CD4-positive, alpha-beta T cell treated with Interleukin-6 at 100 ng/mL for 8 hours (primary cell): ENCODE measurements around the gene CNMD.

Source experiments
- DNase-seq: peaks from one replicate; pipeline ENCODE4 v3.0.0-alpha.2; 2020; ENCODE audit warnings: mixed read lengths, low spot score

Gene CNMD

DNA sequence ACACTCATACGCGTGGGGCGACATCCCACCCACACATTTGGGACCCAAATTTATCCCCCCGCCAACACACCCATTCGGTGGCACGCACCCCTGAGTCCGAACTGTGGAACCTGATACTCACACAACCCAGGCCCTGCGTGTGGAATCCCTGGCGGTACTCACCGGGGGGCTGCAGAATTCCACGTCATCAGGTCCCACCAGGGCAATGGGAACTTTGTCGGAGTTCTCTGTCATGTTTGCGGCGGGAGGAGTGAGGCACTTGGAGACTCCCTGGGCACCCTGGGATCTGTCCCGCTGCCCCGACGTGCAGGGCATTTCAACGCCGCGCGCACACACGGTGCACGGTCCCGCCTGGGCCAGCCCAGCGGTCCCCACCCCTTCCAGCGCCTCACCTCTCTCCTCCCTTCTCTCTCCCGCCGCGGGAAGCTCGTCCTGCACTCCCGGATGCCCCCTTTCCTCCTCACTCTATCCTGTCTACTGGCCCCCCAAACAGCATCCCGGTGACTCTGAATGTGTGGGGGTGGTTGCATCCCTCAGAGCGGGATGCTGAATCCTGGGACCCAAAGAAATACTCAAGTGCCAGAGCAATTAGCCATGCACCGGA lies at the start of gene CNMD:
CNMD (minus strand) TSS at position 353 of the 604 bp plus-strand sequence; CDS start at position 234, 119 bp downstream.
- no peak for DNase-seq

DNA sequence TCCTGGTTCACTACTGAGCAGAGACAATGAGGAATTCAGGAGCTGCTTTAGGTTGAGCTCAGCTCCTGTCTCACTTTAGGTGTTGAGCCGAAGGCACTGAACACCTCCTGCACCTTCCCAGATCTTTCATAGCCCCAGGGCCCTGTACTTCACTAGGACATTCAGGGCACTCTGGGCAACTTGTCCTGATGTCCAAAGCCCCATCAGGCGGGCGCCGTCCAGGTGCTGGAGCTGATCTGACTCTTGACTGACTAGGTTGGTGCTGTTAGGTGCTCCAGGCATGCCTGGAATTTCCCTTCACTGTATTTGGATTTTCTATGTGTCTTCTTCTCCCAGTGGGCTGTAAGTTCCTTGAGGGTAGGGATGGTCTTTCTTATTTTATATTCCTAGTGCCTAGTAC lies 48.4 kb upstream of the CNMD start:
- DNase-seq, result no peak

DNA sequence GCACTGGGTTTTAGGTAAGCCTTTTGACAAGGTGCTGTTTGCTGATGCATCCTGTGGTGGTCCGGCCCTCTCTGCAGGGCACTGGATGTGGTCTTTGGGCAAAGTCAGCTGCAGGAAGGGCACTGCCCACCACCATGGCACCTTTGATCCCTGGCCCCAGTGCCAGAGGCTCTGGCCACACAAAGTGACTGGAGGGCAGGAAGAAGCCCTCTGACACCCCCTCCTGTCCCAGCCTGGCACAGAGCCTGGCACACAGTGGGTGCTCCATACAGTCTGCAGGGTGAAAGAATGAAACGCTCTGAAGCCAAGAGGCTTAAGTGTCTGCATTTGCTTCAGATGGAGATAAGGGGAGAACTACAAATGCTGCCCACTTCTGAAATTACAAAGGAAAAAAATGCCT lies 47.6 kb upstream of the CNMD start:
- DNase-seq, result no peak

DNA sequence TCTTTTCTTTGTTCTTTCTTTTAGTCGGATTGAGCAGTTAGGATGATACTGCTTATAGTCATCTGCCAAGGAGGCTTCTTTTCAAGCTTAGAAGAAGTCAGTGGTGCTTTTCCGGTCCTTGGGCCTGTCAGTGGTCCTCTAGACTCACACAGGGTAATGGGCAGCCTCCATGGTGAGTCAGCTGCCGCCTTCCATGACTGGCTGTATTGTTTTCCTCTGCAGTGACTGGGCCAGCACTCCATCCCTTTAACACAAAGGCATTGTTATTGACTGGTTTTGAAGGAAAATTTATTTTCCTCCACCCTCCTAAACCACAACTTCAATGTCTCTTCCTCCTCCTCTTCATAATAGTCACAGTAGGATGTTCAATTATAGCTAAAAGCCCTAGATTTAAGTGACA lies 47.1 kb upstream of the CNMD start:
- no peak for DNase-seq

DNA sequence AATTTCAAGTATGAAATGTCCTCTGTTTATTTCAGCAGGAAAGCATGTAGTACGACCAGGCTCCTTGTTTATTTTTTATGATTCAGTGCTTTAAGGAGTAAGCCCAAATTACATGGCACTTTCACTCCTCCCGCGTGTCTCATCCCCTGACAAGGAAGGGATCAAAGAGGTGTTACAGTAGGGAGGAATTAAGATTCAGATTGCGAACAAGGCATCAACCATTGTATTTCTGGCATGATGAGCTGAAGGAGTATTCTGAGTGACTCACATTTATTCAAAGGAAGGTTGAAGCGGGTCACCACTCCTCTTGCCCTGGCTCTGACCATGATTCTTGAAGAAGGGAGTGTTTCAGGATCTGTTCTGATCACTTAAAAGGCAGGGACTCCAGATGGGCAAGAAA lies 46.1 kb upstream of the CNMD start:
- no peak for DNase-seq

DNA sequence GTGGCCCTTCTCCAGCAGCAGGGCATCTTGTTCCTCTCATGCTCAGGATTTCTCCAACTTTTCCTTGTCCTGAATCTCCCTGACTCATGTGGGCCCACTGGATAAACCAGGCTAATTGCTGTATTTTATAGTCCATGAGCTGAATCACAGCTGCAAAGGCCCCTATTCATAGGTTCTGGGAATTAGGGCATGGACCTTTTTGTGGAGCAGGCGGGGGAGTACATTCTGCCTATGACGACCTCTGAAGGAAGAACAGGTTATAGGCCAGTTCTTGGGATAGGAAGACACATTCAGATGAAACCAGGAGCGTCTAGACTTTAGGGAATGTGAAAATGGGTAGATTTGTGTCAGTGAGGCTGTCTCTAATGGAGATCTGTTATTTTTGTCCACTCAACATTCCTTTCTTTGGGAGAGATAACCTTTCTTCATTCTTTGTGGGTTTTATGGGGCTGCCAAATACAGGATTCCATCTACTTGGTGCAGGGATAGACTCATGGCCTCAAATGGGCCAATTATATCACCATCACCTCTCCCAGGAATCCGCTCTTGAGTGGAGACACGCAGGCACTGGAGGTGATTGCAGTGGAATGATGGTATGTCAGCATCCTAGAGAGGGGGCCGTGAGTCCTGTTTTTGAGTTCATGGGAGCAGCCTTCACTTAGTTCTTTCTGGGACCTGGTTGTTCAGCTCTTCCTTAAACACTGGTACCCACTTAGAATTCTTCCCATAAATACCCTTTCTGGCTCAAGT lies 45.1 kb upstream of the CNMD start:
- DNase-seq, result no peak

DNA sequence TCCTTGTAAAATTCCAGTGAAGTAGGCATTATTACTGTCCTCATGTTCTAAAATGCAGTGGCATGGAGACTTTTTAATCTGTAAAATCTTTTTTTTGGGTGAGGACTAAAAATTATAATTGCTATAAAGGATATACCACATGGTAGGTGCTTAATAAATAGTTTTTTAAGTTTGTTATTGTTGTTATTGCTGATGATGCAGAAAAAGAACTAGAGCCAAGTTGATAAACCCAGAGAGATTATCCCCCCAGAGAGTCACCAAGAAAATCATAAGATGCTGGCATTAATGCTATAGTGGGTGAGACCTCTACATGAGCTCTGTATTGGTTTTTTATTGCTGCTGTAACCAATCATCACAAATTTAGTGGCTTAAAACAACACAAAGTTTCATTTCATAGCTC lies 44.3 kb upstream of the CNMD start:
- no peak for DNase-seq

DNA sequence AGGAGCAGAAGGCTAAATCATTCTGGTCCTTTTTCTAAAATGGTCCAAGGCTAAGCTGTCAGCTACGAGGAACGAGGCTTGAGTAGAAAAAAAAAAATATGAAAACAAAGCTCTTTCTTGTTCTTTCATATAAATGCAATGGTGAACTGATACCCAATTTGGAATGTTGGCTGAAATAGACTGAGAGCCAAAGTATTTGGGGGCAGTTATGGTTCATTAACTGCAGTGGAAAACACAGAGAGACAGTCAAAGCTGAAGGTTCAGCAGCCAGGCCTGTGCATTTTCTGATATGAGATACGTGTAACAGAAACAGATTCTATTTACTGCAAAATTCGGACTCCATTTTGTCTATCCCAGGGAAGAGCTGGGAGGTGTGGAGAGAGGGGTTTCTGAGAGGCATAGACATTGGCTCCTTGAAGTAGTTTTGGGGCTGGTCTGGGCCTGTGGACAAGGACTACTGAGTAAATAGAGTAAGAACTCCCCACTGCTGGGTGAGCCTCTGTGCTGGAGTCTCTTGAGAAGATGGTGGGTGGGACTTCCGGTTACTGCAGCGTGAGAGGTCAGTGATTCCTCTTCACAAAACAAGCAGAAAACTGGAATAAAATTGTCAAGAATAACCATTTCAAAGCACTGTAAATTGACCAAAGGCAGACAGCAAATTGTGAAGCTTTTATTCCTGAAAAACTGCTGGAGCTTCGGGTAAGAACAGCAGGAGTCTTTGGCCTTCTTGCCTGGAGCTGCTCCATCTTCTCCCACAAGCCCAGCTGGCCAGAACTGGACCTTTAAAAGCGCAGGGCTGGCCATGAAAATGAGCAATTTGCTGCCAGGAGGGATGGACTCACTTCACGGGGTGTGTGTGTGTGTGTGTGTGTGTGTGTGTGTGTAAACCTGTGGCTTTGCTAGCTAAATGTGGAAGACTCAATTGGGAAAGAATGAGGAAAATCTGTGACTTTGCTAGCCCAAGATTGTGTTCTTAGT lies 43.1 kb upstream of the CNMD start:
- DNase-seq, result no peak

DNA sequence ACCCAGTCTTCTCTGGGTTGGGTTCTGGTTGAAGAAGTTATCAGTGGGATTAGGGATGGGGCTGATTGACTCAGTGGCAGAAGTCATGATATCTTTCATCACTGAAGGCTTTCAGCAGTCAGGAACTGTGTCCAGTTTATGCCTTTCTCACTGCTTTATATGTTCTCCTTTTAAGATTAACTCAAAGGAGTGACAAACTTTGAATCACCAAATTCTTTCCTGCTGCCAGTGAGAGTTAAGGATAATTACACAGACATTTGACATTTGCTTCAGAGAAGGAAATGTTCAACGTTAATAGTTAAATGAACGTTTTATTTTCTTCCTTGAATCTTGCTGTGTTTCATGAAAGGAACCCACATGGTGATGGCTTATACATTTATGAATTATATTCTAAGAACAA lies 41.0 kb upstream of the CNMD start:
- DNase-seq, result no peak

DNA sequence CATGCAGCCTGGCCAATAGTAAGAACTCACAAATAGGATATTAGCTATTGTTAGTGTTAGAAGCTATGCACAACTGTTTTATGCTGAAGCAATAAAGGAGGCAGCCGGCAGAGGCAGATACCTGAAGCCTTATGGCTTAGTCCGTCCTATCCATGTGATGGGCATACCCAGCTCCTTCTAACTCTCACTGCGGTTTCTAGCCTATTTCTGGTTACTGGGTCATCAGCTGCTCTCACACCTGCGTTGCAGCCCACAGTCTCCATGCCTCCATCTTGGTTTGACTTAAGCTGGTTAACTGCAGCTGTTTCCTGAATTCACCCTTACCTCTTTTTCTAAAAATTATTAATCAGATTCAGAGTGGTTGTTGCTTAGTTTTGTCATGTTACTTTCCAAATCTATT lies 40.5 kb upstream of the CNMD start:
- DNase-seq, result no peak

DNA sequence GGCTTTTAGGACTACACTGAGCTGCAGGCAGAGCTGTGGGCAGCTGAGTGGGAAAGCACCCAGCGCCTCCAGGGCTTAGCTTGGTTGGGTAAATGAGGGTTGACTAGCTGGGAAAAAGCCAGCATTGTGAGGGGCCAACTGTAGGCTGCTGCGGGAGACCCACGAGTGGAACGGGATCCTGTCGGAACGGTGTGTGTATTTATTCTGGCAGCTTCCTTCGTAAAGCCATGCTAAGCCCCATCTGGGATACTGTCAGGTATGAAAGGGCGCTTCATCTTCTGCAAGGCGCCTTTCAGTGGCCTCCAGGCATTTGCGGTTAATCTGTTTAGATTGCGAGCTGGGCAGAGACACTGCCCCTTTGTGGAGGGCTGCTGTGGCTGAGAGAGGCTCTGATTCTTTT lies 39.5 kb upstream of the CNMD start:
- no peak for DNase-seq

DNA sequence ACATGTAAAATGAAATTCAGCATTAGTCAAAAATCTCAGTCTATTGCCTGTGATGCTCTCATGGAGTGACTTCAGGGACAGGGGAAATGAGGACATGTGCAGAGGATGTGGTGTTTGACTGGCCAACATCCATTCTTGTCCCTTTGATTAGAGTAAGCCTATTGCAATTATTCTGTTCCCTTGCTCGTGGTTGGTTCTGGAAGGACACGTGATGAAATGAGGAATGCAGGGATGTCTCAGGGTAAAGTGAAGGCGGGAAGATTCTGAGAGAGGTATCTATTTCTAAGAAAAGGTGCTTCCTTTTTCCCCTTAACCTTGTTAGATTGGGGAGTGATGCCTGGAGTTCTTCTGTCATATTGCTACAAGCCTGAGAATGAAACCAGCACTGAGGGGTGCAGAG lies 37.1 kb upstream of the CNMD start:
- no peak for DNase-seq

DNA sequence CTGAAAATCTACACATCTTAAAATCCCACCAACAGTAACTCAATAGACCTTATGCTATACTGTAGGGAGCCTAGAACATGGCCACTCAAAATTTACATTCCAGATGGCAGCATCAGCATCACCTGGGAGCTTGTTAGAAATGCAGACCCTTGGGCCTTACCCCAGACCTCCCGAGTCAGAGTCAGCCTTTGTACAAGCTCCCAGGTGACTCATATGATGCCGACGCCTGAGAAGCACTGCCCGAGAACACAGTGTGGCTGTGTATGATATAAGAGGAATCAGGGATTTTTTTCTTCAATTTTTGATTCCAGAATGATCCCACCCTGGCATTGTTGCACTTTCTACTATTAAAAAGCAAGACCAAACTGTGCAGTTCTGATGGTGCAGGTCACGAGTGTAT lies 35.9 kb upstream of the CNMD start:
- DNase-seq, result no peak

DNA sequence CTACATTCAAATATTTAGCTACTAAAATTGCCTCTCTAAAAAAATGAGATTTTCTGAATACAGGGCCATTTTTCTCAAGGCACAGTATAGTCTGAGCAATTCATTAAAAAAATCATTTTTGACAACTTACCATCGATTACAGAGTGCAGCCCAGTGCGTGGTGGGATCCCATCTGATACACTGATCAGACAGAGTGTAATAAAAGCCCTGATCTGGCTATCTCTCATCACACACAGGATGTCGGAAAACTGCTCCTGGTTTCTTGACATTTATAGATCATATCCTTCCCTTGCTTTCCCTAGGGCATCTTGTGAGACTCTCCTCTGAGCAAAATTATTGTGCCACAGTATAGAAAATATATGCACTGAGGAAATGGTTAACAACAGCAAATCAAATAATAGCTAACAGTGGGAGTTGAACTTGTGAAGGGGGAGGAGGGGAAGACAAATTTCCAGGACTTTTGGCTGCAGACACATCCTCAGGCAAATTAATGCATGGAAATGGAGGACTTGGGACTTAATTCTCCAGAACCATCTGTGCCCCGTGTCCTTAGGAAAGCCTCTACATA lies 28.4 kb upstream of the CNMD start:
- no peak for DNase-seq

DNA sequence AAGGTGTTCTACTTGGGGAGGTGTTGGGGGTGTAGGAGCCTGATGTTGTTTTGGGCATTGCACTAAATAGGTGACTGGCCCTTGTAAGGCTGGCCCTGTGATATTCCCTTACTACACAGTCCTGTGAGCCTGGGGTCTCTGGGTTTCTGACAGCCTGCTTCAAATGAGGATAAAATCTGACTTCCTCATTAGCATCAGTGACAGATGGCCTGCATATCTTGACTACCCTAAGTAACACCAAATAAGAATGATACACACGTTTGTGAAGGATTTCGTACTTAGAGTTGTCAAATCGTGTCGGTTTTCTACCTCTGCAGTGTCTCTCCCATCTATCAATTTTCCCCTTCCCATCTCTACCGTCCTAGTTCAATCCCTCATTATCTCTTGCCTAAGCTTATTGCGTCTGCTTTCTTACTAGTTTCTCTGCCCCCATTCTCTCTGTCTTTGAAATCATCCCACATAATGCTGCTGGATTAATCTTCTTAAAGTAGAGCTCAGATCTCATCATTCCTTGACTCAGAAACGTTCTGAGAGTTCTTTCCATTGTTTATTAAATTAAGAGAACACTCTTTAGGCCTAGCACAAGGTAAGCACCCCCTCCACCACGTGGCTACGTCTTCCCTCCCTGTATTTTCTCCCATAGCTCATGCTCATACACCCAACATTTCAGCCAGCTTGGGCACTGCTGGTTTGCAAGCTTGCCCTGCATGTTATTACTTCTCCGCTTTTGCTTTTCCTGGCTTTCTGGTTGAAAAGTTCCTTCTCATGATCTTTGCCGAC lies 26.2 kb upstream of the CNMD start:
- DNase-seq, result no peak

DNA sequence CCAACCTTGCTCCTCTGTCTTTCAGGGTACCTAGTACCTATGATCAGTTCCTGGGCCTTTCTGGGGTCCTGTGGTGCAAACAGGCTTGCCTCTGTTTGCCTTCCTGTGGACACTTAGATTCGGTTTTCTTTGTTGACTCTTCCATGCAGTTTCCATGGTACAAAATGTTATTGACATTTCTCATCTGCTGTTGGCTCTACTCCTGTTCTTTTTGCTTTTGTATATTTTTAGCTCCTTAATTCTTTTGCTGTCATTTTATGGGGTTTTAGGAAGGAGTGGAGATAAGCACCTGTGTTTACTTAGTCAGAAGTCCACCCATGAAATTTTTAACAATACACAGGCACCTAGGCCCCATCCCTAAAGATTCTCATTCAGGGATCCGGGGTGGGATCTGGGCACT lies 20.5 kb upstream of the CNMD start:
- DNase-seq, result no peak

DNA sequence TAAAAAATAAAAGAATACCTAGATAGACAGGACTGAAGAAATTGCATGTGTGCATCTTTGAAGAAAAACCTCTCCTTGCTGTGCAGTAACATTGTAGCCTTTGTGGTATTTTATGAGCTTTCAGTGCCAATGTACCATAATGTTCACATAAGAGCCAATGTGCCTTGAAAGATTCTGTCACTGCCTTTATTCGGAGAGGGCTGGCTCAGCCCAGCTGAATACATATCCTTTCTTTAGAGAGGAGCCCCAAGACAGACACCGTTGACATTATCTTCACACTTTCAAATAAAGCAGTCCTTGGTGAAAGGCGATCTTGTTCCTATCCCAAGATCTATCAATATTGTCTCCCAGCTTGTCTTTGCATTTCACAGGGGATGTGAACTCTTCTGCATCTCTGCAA lies 18.5 kb upstream of the CNMD start:
- DNase-seq, result no peak

DNA sequence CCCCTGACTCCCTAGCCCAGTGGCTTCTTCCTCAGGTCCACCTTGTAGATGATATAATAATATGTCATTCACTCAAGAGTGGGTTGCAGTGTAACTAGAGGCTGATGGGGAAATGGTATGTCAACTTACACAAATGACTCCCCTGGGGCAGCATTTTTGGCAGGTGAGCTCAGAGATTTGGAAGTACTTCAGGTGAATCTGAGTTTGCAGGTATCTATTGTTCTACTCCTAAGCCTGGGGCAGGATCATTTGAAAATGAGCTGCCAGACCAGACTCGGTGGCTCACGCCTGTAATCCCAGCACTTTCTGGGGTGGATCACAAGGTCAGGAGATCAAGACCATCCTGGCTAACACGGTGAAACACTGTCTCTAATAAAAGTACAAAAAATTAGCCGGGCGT lies 11.6 kb upstream of the CNMD start:
- no peak for DNase-seq

DNA sequence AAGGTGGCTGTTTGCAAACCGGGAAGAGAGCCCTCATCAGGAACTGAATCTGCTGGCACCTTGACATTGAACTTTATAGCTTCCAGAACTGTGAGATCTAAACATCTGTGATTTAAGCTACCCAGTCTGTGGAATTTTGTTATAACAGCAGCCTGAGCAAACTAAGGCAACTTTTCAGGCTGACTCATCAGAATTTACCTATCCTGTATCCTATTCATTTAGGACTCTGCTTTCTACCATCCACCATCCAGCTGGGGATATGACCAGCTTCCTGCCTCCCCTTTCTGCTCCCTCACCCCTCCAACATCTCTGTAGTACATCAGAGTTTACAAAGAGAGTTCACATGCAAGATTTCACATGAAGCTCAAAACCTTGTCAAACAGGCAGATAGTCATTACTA lies 11.1 kb upstream of the CNMD start:
- no peak for DNase-seq

DNA sequence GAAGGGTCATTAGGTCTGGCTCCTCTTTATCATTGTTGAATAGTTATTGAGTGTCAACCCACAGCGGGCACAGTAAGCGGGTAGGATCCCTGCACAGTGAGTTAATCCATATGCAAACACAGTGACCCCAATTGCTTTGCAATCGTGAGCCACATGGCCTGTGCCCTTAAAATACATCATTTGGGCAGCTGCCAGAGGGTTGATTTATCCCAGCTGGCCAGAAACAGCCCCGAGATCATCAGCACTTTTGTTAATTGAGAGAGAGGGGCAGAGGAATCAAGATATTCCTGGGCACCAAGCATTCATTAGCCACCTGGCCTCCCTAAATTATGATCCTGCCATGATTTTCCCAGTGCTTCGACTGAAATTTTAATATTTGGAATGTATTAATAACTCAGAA lies 9.8 kb upstream of the CNMD start:
- no peak for DNase-seq

DNA sequence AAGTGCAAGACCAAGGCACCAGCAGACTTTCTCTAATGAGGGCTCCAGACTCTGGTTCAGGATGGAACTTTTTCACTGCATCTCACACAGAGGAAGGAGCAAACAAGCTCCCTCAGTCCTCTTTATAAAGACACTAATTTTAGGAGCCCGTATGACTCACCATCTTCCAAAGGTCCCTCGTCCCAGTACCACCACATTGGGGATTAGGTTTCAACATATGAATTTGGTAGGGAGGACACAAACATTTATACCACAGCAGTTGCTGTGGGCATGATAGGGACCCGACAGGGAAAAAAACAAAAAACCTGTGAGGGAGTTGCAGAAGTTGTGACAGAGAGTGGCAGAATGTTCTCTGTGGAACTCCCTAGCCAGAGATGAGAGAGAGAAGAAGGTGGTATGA lies 6.5 kb upstream of the CNMD start:
- no peak for DNase-seq

DNA sequence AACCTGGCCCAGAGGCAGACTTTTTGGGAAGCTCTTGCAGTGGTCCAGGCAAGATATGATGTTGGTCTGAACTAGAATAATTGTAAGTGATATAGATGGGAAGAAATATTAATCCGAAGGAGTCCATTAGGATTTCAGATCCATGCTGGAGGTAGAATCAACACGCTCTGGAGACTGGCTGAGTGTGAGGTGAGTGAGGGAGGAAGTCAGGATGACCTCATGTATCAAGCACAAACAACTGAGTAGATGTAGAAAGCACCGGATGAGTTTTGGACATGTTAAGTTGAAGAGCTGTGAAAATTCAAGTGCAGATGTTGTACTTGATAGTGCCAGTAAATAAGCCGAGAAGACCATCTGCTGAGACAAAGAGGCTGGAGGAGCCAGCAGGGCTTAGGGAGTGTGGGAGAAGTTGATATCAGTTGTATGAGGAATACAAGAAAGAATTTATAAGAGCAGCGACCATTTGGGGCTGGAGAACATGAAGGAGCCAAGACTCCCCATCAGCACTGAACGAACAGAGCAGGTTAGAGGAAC lies 5.3 kb upstream of the CNMD start:
- no peak for DNase-seq
